GM19372 (cell line): ENCODE data around the gene SH3BGR.

Source experiments
- ATAC-seq: cut with Tn5 transposase; IDR thresholded peaks from one replicate; pipeline ENCODE4 v1.9.1; 2021; ENCODE audit warnings: mild to moderate bottlenecking, low read depth, moderate library complexity; ENCODE audit not compliant: unreplicated experiment

SH3BGR gene

DNA sequence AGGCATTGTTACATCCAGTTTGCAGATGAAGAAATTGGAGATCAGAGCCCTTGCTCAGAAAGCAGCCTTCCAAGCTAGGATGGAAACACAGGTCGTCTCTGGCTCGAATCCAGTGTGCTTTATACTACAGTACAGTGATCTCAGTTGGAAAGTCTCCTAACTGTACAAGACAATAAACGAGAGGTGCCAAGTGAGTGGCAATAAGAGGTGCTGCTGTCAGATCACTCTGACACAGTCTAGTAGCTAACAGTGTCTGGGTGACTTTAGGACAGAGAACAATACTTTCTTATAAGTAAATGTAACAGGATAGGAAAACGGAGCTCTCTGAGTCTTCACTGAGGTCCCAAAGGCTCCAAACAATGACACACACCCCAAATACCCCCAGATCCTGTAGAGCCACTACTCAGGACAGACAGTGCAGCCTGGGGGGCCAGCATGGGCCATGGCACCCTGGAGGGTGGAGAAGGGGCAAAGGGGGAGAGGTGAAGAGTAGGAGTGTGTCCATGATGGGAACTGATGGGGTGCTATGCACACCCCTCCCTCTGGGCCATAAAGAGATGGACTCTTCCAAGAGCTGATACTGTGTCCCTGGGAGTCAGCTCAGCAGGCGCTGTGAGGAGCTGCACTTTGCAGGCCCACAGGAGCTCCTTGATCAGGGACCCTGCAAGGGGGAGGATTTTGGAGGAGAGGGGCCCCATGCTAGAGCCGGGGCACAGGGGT lies 3.3 kb downstream of the SH3BGR start:
- no peak for ATAC-seq

DNA sequence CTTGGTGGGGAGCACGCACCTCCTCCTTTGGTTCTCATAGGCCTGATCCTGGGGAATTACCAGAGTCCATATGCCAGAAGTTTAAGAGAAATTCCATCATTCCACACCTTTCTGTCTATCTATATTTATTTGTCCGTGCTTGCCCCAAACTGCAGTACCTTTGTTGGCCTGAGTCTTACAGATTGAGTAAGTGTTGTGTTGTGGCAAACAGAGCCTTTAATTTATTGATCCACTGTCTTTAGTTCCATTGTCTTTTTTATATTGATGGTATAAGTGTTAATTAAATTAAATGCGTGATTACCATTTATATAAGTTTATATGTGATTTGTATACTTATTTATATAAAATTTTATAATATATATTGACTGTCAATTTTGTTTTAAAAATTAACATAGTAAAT lies 4.9 kb downstream of the SH3BGR start:
- no peak for ATAC-seq

GRCh38 chr21:39461419-39461818 lies 9.6 kb downstream of the SH3BGR start:
- ATAC-seq, result no peak

- ATAC-seq, result no peak
Measured at GRCh38 chr21:39463308-39463707, 11.5 kb downstream of the SH3BGR start.

- ATAC-seq, result no peak
Measured at GRCh38 chr21:39466584-39466983, 14.8 kb downstream of the SH3BGR start.

- ATAC-seq, result no peak
Measured at GRCh38 chr21:39467746-39468145, 16.0 kb downstream of the SH3BGR start.

DNA sequence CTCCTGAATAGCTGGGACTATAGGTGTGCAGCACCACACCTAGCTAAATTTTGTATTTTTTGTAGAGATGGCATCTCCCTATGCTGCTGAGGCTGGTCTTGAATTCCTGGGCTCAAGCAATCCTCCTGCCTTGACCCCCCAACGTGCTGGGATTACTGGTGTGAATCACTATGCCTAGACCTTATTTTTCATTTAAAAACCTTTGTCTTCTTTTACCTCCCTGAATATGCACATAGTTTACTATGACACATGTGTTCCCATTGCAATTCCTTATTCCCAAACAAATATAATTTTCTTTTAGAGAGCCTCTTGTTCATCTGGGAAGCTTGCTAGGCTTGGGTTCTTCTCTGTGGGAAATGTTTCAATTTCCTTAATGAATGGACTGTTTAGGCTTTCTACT lies 16.8 kb downstream of the SH3BGR start:
- ATAC-seq, result no peak

DNA sequence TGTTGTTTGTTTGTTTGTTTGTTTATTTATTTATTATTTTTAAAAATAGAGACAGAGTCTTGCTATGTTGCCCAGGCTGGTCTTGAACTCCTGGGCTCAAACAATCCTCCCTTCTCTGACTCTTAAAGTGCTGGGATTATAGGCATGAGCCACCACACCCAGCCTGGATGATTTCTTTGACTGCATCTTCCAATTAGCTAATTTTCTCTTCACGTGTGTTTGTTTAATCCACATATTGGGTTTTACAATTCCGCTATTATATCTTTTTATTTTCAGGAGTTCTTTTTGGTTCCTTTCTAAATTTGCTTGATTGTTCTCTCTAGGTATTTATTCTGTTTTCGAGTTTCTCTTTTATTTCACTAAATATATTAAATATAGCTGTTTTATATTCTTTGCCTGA lies 19.8 kb downstream of the SH3BGR start:
- ATAC-seq, result no peak

DNA sequence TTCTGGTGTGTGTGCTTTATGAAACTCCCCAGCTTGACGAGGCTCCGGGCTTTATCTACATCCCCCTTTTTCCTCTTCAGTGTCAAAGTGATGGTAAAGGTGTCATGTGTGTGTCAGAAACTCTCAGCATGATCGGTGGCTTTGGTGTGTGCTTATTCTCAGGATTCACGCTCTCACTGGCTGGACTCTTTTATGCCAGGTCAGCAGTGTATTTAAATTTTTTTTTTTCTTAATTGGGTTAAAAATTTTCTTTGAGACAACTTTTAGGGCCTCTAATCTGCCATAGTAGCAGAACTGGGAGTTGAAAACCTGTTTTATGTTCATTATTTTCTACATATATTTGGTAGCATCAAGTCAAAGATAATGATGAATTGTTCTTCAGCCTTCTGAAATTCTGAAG lies 21.0 kb downstream of the SH3BGR start:
- ATAC-seq, result no peak

GRCh38 chr21:39474611-39475010 lies 22.8 kb downstream of the SH3BGR start:
- ATAC-seq, result no peak

- ATAC-seq, result no peak
Measured at GRCh38 chr21:39479164-39479813, 27.5 kb downstream of the SH3BGR start.

GRCh38 chr21:39479814-39480182 lies 28.0 kb downstream of the SH3BGR start:
- ATAC-seq, result no peak

GRCh38 chr21:39480271-39480670 lies 28.5 kb downstream of the SH3BGR start:
- no peak for ATAC-seq

GRCh38 chr21:39481886-39482285 lies 30.1 kb downstream of the SH3BGR start:
- no peak for ATAC-seq

- ATAC-seq, result no peak
Measured at GRCh38 chr21:39483917-39484316, 32.1 kb downstream of the SH3BGR start.

DNA sequence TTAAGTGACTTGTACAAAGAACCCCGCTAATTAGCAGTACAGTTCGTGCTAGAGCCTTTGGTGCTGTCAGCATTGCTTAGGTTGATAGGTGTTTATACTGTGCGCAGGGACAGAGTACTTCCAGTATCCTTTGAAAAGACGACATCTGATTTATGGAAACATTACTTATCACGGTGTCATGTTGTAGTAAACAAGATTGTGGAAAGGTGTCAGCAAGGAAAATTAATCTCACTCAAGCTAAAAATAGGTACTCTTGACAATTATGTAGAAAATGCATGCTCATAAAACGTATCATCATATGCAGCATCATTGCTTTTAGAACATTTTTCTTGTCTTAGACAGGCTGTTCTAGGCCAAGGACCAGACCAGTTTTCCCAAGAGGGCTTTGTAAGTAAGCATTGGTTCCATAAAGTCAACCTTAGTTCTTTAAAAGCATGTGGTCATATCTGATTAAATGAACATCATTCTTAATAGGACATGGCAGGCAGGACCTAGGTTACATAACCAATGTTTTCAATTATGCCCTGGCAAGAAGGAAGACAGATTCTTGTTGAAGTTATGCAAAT lies 33.0 kb downstream of the SH3BGR start:
- ATAC-seq, result no peak

DNA sequence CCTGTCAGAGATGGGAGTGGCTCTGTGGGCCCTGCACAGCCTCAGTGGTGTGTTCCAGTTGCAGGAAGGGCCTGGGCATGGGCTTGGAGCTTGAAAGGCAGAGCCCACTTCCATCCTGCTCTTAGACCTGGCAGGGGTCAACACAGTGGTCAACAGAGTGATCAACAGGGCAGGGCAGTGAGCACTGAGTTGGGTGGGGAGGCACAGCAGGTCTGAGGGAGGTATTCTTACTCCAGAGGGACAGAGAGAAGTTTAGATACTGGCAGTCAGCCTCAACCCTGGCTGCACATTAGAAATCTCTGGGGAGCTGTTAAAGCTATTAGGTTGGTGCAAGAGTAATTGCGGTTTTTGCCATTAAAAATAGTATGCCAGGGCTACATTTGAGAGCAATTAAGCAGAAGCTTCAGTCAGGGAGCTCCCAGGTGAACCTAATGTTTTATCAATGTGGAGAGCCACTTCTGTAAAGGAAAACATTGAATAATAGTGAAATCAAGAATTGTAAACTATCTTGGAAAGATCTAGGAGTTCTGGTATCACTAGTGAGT lies 37.7 kb downstream of the SH3BGR start:
- no peak for ATAC-seq

DNA sequence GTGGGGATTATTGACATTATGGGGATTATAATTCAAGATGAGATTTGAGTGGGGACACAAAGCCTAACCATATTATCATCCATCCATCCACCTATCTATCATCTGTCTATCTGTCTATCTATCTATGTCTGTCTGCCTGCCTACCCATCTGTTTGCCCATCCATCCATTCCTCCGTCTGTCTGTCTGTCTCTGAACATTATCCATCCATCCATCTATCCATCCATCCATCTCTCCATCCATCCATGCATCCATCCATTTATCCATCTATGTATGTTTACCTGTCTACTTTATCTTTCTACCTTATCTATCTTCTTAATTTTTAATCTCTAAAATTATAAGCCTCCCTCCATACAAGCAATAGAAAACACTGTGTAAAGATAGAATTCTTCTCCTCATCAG lies 47.4 kb downstream of the SH3BGR start:
- no peak for ATAC-seq

DNA sequence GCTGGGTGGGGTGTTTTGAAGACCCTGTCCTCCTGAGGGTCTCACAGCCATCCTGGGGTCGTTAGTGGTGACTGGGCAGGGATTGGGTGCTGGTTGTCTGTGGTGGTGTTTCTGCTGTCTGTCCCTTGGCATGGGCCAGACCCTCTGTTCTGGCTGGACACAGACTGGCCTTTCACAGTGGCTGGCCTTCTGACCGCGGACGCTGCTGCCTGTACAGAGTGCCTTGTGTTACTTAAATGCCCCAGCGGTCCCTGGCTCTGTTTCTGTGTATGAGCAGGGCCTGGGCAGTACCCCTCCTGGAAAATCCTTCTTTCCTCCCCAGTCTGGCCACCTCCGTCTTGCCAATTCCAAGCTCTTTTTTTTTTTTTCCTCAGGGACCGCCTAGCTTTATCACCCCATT lies 50.9 kb downstream of the SH3BGR start:
- no peak for ATAC-seq

DNA sequence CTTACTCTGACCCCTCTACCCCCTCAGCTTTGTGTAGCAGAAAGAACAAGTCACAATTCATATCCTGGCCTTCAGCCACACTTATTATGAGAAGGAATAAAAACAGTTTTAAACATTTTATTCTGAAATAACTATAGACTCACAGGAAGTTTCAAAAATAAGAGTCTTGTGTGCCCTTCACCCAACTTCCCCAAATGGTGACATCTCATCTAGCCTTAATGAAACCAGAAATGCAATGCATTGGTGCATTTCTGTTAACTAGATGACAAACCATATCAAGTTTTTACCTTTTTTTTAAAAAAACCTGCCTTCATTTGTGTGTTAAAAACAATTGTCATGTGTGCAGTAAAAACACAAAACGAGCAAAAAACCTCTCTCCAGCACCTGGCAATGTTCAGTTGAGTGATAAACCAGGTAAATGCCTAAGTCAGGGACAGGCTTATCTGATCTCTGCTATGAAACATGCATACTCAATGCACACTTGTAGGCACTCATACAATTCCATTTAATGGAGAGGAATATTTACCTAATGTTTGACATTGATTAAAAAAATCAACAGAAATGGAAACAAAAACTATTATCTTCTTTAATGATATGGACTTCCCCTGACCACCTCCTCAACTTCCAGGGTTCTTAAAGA lies 51.5 kb downstream of the SH3BGR start:
- no peak for ATAC-seq

DNA sequence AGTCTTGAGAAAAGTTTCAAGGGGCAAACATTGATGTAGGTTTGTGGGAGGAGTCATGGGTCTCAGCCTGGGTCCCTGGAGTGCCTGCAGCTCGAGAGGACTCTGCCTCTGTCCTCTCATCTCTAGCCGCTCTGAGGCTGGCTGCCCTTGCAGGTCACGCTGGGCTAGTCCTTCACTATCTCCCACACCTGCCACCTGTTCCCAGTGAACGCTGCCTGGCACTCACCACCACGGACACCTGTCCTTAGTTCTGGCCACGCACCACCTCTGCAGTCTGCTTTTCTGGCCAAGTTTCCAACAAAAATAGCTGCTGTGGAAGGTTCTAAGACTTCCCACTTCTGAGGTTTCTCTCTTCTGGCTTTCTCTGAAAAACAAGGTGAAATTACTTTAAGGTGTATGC lies 52.5 kb downstream of the SH3BGR start:
- ATAC-seq, result no peak
